ENCODE data around the gene KDM5A.

The KDM5A gene

GRCh38 chr12:253116-253831, 135.8 kb downstream of the KDM5A start:
- Histone ChIP-seq H3K4me1 (no peaks in the 10 kb centered on the region), H3K27me3 (no peaks in the 10 kb centered on the region), H3K4me3 (ENCODE audit: low read depth, low read length) (no peak overlapping the region), H3K9me3 (no peaks in the 10 kb centered on the region), H3K36me3 (no peaks in the 10 kb centered on the region)
- TF ChIP-seq CTCF (IDR thresholded peaks at IDR 0.05; ENCODE audit: low read depth, low read length), result no peak
- no peak for DNase-seq

GRCh38 chr12:252636-253035, 136.5 kb downstream of the KDM5A start:
- no peaks in the 10 kb centered on the region for H3K9me3 ChIP-seq
- no peaks in the 10 kb centered on the region for H3K4me1 ChIP-seq
- H3K36me3 ChIP-seq, result no peaks in the 10 kb centered on the region
- H3K27me3 ChIP-seq, result no peaks in the 10 kb centered on the region
- no peak overlapping the region for H3K4me3 ChIP-seq (ENCODE audit: low read depth, low read length)
- TF ChIP-seq CTCF (IDR thresholded peaks at IDR 0.05; ENCODE audit: low read depth, low read length), result no peak
- no peak for DNase-seq

- DNase-seq, result no peak
- H3K36me3 ChIP-seq, result no peaks in the 10 kb centered on the region
- H3K4me1 ChIP-seq, result no peaks in the 10 kb centered on the region
- no peak for TF ChIP-seq CTCF (IDR thresholded peaks at IDR 0.05; ENCODE audit: low read depth, low read length)
- no peaks in the 10 kb centered on the region for H3K27me3 ChIP-seq
- no peak overlapping the region for H3K4me3 ChIP-seq (ENCODE audit: low read depth, low read length)
- H3K9me3 ChIP-seq, result no peaks in the 10 kb centered on the region
These were observed 141.8 kb downstream of the KDM5A start for GRCh38 chr12:247271-247670.

- H3K4me3 ChIP-seq (ENCODE audit: low read depth, low read length), result no peak overlapping the region
- no peaks in the 10 kb centered on the region for H3K36me3 ChIP-seq
- no peak for DNase-seq
- H3K9me3 ChIP-seq, result no peaks in the 10 kb centered on the region
- H3K4me1 ChIP-seq, result no peaks in the 10 kb centered on the region
- H3K27me3 ChIP-seq, result no peaks in the 10 kb centered on the region
- no peak for TF ChIP-seq CTCF (IDR thresholded peaks at IDR 0.05; ENCODE audit: low read depth, low read length)
These were observed 145.7 kb downstream of the KDM5A start for GRCh38 chr12:243381-243780.

GRCh38 chr12:242496-242895, 146.6 kb downstream of the KDM5A start:
- Histone ChIP-seq H3K4me1 (no peaks in the 10 kb centered on the region), H3K4me3 (ENCODE audit: low read depth, low read length) (no peak overlapping the region), H3K27me3 (no peaks in the 10 kb centered on the region), H3K36me3 (no peaks in the 10 kb centered on the region), H3K9me3 (no peaks in the 10 kb centered on the region)
- TF ChIP-seq CTCF (IDR thresholded peaks at IDR 0.05; ENCODE audit: low read depth, low read length), result no peak
- no peak for DNase-seq

GRCh38 chr12:241266-241665, 147.9 kb downstream of the KDM5A start:
- Histone ChIP-seq H3K9me3 (no peaks in the 10 kb centered on the region; the same call in 1 of the 2 replicates), H3K4me1 (no peaks in the 10 kb centered on the region), H3K4me3 (ENCODE audit: low read depth, low read length) (no peak overlapping the region), H3K27me3 (no peaks in the 10 kb centered on the region), H3K36me3 (no peaks in the 10 kb centered on the region)
- TF ChIP-seq CTCF (IDR thresholded peaks at IDR 0.05; ENCODE audit: low read depth, low read length), result no peak
- DNase-seq, result no peak
